ENCODE data around the gene ITGAV.

GRCh38 chr2:186641132-186641806 is 51.4 kb downstream of the ITGAV start:
- TF ChIP-seq EZH2 (IDR thresholded peaks at IDR 0.05; ENCODE audit: borderline replicate concordance) = no peak
- TF ChIP-seq CTCF (IDR thresholded peaks at IDR 0.05; ENCODE audit: poor library complexity) = no peak
- TF ChIP-seq EZH2phosphoT487 (IDR thresholded peaks at IDR 0.05; ENCODE audit: low read depth, severe bottlenecking, unreplicated experiment) = no peak

Data from hepatocyte (in vitro differentiated cells).